ENCODE data around the gene MAPK8.
"Not testable (repeated sequence)": the region's sequence is repeated elsewhere in the genome, so short reads cannot be mapped to it uniquely, and the experiment has no call there.

- TF ChIP-seq POLR2A (IDR thresholded peaks at IDR 0.05; ENCODE audit: low read depth, low read length); POLR2AphosphoS5 (IDR thresholded peaks at IDR 0.05; ENCODE audit: low read depth, low read length); TAF1 (IDR thresholded peaks at IDR 0.05; ENCODE audit: borderline replicate concordance, low read depth, low read length): not testable (repeated sequence)
Observed at GRCh38 chr10:48346248-48346647, 39.8 kb downstream of the MAPK8 start.
